NCI-H345 (cell line): ENCODE measurements around the gene DCTPP1.
"Not testable (repeated sequence)": the region's sequence is repeated elsewhere in the genome, so short reads cannot be mapped to it uniquely, and the experiment has no call there.

Experiments used
- DNase-seq: peaks from one replicate; lab custom pipeline; 2025; lab: John Stamatoyannopoulos, UW

DCTPP1 gene

GRCh38 chr16:30413112-30413806, 16.6 kb downstream of the DCTPP1 start:
- no peak for DNase-seq

DNA sequence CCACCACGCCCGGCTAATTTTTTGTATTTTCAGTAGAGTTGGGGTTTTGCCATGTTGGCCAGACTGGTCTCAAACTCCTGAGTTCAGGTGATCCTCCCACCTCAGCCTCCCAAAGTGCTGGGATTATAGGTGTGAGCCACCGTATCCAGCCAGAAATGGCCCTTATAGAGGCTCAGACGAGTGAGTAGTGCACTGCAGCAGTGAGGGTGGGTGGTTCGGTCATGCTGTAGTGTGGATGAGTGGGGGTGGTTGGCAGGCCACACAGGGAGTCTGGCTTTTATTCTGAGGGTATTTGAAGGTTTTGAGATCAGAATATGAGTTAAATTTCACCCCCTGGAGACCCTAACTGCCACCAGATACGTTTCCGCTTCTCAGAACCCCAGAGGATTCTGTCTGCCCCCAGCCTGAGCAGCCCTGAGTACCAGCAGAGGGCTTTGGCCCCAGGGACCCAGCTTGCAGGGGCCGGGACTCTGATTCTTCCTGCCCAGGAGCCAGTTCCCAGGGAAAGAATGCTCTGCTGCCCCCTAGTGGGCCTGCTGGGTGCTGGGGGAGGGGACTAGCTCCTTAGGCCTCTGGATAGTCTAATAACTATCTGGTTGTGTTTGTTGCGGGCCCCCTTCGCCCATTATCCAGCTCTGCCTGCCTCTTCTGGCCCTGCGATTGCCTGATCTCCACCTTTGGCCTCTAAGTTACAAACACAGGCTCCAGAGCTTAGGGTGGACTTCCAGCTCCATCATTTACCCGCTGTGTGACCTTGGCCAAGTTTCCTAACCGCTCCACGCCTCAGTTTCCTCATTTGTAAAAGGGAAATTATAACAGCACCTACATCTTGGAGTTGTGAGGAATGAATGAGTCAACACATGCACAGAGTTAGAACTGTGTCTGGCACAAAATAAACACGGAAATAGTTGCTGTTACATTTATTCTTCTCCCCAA, 20.4 kb downstream of the DCTPP1 start:
- peak; percentile 91 for DNase-seq

DNA sequence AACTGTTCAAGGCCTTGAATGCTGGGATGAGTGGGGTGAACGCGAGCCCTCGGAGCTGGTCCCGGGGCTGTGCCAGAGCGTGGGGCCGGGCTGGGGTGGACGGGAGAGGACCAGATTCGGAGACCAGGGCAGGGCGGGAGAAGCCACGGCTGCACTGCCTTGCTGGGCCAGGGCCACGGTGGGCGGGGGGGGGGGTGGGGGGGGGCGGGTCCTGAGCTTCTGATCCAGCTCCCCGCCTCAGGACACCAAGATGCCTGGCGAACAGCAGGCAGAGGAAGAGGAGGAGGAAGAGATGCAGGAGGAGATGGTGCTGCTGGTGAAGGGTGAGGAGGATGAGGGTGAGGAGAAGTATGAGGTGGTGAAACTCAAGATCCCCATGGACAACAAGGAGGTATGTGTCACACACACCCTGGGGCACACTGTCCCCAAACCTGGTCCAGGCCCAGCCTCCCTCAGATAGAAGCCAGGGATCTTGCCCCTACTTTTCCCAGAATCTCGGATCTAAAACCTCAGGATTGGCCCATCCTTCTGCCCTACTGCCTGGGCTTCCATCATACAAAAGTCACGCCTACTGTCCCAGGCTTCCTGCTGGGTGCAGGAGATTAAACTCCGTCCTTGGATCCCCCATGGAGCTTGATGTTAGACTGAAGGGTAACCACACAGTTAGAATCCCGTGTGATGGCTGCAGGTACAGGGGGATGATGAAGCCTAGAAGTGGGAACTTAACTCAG, 21.9 kb downstream of the DCTPP1 start:
- DNase-seq: peak; percentile 34

GRCh38 chr16:30407102-30407803, 22.6 kb downstream of the DCTPP1 start, which contains the start of gene ZNF771:
TSS of gene ZNF771 (plus strand) at chr16:30407606. CDS start at chr16:30408054, 448 bp downstream.
- peak; percentile 96 for DNase-seq

GRCh38 chr16:30406795-30407101, 23.1 kb downstream of the DCTPP1 start:
- DNase-seq: no peak

DNA sequence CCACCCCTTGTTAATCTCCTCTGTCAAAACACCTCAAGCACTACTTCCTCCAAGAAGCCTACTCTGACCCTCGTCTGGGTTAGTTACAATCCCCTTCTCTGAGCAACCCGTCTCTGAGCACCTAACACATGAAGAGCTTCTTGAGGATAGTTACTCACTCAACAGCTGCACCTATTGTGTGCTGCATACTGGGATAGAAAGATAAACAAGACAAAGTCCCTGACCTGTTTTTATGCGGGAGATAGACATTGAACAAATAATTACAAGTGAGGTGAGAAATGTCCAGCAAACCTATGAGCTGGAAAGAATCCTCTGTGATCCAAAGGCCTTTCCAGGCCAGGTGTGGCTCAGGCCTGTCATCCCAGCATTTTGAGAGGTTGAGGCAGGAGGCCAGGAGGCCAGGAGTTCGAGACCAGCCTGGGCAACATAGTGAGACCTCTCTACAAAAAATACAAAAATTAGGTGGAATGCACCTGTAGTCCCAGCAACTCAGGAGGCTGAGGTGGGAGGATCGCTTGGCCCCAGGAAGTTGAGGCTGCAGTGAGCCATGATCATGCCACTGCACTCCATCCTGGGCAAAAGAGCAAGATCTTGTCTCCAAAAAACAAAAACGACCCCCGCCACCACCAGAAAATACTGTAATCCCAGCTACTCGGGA, 27.9 kb downstream of the DCTPP1 start:
- DNase-seq: no peak

DNA sequence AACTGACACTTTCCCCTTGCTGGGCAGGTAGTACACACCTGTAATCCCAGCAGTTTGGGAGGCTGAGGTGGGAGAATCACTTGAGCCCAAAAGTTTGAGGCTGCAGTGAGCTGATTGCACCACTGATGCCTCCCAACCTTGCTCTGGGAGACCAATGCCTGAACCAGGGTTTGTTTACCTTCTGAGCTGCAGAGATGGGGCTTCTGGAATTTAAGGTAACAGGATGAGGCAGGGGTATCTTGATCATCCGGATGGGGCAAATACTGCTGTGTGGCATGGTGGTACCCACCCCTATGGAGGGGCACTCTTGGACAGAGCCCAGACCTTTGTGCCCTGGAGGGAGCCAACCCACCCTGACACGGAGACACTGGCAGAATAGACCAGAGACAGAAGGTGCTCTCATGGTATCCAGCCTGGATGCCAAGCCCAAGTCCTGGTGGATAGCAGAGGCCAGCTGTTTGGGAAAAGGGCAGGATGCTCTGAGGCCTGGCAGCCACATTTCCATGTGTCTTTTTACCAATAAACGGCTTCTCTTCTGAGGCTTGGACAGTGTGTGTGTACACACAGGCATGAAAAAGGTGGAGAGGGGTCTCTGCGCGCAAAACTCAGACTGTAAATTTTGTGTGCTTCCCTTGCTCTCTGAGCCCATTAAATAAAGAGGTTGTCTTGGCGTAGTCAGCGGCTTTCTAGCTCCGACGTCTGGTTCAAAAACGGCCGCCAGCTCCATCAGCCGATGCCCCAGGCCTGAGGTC, 30.2 kb downstream of the DCTPP1 start:
- peak; percentile 51 for DNase-seq

DNA sequence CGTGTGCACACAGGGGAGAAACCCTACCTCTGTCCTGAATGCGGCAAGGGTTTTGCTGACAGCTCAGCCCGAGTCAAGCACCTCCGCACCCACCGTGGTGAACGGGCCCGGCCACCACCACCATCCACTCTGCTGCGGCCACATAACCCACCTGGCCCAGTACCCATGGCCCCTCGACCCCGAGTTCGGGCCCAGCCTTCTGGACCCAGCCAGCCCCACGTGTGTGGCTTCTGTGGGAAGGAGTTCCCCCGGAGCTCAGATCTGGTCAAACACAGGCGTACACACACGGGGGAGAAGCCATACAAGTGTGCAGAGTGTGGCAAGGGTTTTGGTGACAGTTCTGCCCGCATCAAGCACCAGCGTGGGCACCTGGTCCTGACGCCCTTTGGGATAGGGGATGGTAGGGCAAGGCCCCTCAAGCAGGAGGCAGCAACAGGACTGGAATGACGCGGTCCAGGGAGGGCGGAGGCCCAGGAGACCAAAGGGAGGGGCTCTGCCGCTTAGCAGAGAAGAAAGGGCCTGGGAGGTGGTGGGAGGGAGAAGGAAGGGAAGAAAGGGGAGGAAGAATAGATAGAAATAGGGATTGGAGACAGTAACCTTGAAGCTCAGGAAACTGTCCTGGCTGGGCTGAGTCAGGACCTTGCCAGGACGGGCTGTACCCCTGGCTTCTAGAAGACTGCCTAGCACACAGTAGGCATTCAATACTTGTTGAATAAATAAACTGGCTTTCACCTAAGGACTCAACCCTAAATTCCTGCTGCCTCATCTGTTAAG, 31.0 kb downstream of the DCTPP1 start:
- no peak for DNase-seq

DNA sequence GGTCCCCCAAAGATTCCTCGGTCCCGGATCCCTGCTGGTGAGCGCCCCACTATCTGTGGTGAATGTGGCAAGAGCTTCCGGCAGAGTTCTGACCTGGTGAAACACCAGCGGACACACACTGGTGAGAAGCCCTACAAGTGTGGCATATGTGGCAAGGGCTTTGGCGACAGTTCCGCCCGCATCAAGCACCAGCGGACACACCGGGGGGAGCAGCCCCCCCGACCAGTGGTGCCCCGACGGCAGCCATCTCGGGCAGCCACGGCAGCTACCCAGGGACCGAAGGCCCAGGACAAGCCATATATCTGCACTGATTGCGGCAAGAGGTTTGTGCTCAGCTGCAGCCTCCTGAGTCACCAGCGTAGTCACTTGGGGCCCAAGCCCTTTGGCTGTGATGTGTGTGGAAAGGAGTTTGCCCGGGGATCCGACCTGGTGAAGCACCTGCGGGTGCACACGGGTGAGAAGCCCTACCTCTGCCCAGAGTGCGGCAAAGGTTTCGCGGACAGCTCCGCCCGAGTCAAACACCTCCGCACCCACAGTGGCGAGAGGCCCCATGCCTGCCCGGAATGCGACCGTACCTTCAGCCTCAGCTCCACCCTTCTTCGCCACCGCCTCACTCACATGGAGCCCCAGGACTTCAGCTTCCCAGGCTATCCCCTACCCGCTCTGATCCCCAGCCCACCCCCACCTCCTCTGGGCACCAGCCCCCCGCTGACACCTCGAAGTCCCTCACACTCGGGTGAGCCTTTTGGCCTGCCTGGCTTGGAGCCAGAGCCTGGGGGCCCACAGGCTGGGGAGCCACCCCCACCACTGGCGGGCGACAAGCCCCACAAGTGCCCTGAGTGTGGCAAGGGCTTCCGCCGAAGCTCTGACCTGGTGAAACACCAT, 31.8 kb downstream of the DCTPP1 start:
- no peak for DNase-seq

DNA sequence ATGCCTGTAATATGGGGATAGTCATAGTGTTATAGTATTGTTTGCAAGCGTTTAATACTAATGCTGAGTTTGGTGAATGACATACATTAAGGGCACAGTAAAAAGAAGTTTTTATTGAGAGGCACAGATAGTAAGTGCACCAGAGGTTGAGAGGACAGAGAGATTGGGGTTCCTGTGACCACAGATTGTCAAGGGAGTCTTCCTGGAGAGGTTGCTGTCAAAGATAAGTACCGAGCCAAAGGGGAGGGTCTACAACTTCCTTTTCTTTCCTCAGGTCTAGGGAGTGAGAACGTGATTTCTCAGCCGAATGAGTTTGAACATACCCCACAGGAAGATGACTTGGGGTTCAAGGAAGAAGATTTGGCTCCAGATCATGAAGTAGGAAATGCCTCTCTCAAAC, 32.8 kb downstream of the DCTPP1 start:
- DNase-seq: no peak

DNA sequence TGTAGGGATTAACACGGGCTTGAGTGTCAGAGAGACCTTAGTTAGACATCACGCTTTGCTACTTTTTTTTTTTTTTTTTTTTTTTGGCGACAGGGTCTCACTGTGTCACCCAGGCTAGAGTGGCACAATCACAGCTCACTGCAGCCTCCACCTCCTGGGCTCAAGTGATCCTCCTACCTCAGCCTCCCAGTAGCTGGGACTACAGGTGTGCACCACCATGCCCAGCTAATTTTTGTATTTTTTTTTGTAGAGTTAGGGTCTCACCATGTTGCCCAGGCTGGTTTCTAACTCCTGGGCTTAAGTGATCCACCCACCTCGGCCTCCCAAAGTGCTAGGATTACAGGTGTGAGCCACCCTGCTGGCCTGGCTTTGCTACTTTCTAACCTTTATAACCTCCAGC, 33.2 kb downstream of the DCTPP1 start:
- not testable (repeated sequence) for DNase-seq

- no peak for DNase-seq
These were observed 33.7 kb downstream of the DCTPP1 start for GRCh38 chr16:30395992-30396585.

GRCh38 chr16:30395155-30395991, 34.5 kb downstream of the DCTPP1 start, which contains the start of gene ZNF48:
TSS of gene ZNF48 (plus strand) at chr16:30395420. CDS start at chr16:30395795, 375 bp downstream.
- DNase-seq: peak; percentile 87

GRCh38 chr16:30394592-30395154, 35.2 kb downstream of the DCTPP1 start:
- DNase-seq: no peak

GRCh38 chr16:30383521-30383920, 46.3 kb downstream of the DCTPP1 start:
- no peak for DNase-seq

DNA sequence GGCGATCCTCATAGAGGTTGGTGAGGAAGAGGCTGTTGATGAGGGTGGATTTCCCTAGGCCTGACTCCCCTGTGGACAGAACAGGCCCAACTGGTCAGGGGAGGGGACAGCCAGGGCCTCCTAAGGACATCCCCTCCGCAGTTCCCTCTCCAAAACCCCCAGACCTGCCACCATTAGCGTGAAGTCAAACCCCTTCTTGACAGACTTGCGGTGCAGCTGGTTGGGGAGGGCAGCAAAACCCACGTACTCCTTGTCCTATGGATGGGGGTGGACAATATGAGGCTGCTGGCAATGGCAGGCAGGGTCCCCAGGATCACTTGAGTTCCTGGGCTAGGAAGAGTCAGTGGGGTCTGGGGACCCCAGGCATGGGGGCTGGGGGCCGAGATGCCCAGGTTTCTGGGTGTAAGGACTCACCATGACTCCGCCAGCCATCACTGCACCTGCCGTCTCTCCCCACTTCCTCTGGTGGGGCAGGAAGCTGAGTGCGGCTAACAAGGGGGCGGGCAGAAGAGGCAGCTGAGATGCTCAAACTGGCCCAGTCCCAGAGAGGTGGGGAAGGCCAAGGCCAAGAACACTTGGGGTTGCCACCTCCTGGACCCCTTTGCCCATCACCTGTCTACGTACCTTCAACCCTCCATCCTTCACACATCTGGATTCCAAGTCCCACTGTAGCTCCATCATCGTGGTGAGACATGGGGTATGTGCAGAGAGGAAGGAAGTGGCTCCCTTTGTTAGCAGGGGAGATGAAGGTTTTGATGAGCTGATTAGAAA, 47.5 kb downstream of the DCTPP1 start, which contains the start of gene SEPTIN1:
Gene SEPTIN1, minus strand, starts transcription at position 451 of the 771 bp plus-strand sequence. Its CDS starts 19 bp downstream, at position 432.
- no peak for DNase-seq
